ENCODE measurements around the gene PIEZO1.

The PIEZO1 gene

GRCh38 chr16:88665570-88665969 is 119.5 kb downstream of the PIEZO1 start:
- DNase-seq (ENCODE audit: low spot score): no peak
- no peak for TF ChIP-seq CTCF (IDR thresholded peaks at IDR 0.05; ENCODE audit: borderline replicate concordance, control extremely low read depth, extremely low read depth, insufficient read depth, missing control alignments)
- in situ Hi-C loops (cut with MboI; ENCODE audit: low sequenced_read_pairs, unreplicated experiment): no loop called here

Data from GM13976 (cell line).